Endodermal cell (in vitro differentiated cells): Measurements from ENCODE around the gene PSMB2. TPM values are rescaled to one million over a fixed set of nuclear protein-coding genes. Genes with fewer than 3 reads are reported as not detected.
A peak's percentile ranks its signal among the peaks of the same experiment; 100 is the strongest.

Experiments used
- DNase-seq: peaks from one replicate; pipeline ENCODE4 v3.0.0-alpha.2; 2017
- H3K27ac ChIP-seq: 2 replicates; pipeline ENCODE4 v1.5.1; 2013; ENCODE audit warnings: mild to moderate bottlenecking, low read depth, low read length, moderate library complexity
- H3K27me3 ChIP-seq: 2 replicates; pipeline ENCODE4 v1.6.1; 2013; ENCODE audit warnings: mild to moderate bottlenecking, low read length, moderate library complexity; ENCODE audit not compliant: insufficient read depth, control insufficient read depth, poor library complexity, severe bottlenecking
- H3K36me3 ChIP-seq: 2 replicates; pipeline ENCODE4 v1.7.0; 2013; ENCODE audit warnings: mild to moderate bottlenecking, low read length, moderate library complexity; ENCODE audit not compliant: control insufficient read depth, insufficient read depth
- H3K4me1 ChIP-seq: one replicate; pipeline ENCODE4 v1.7.0; 2013; ENCODE audit warnings: low read length; ENCODE audit not compliant: control insufficient read depth, insufficient read depth
- H3K4me3 ChIP-seq: 2 replicates; pipeline ENCODE4 v1.5.1; 2013; ENCODE audit warnings: mild to moderate bottlenecking, low read length, moderate library complexity
- H3K9ac ChIP-seq: 2 replicates; pipeline ENCODE4 v1.6.1; 2013; ENCODE audit warnings: mild to moderate bottlenecking, low read length, moderate library complexity; ENCODE audit not compliant: poor library complexity, severe bottlenecking; ENCODE audit errors: extremely low read depth
- H3K9me3 ChIP-seq: 2 replicates; pipeline ENCODE4 v1.6.1; 2013; ENCODE audit warnings: mild to moderate bottlenecking, low read length, moderate library complexity; ENCODE audit not compliant: control insufficient read depth
- H3K27ac Mint-ChIP-seq: 2 replicates; pipeline ENCODE4 v1.8.0; 2020; ENCODE audit warnings: mixed read lengths
- H3K27me3 Mint-ChIP-seq: 2 replicates; pipeline ENCODE4 v1.8.0; 2021; ENCODE audit warnings: mild to moderate bottlenecking, mixed read lengths; ENCODE audit not compliant: insufficient read depth
- H3K36me3 Mint-ChIP-seq: 2 replicates; pipeline ENCODE4 v1.8.0; 2020; ENCODE audit warnings: low read depth, mixed read lengths
- H3K4me1 Mint-ChIP-seq: 2 replicates; pipeline ENCODE4 v1.8.0; 2020; ENCODE audit warnings: mixed read lengths
- H3K4me3 Mint-ChIP-seq: 2 replicates; pipeline ENCODE4 v1.8.0; 2020; ENCODE audit warnings: mild to moderate bottlenecking, moderate library complexity, mixed read lengths
- H3K9me3 Mint-ChIP-seq: 2 replicates; pipeline ENCODE4 v1.8.0; 2020; ENCODE audit warnings: mild to moderate bottlenecking, mixed read lengths
- WGBS, 2 experiments: methylation state at CpG; one replicate each; pipeline versions ENCODE4 v1.1.5 to v1.1.7; 2013; ENCODE audit warnings: missing lambda C conversion rate in 2 of 2, mixed read lengths in 1 of 2; ENCODE audit not compliant: insufficient coverage in 1 of 2, insufficient read length in 1 of 2; 5-methylcytosine and 5-hydroxymethylcytosine counted together
- total RNA-seq, 2 donors: library from RNA; stranded (reverse); fragmentation: NEBNext Ultra II Directional in 1 of 2; extraction: Animal tissue kit (Norgen Biotek cat#: 25700) in 1 of 2; gene quantifications; 2 replicates in 1 of 2; 3 replicates in 1 of 2; pipeline ENCODE4 v1.2.1, GENCODE V29; 2021
- TF ChIP-seq, protein P1 (sequence below): fragments of 200-600 bp; sonication (generic); conservative IDR thresholded peaks from 2 replicates; pipeline ENCODE4 v1.5.0; 2021; ENCODE audit warnings: antibody characterized with exemption, mild to moderate bottlenecking

The PSMB2 gene
- total RNA-seq, 2 donors from 2014 or later = 66.0 to 71.3 TPM

DNA sequence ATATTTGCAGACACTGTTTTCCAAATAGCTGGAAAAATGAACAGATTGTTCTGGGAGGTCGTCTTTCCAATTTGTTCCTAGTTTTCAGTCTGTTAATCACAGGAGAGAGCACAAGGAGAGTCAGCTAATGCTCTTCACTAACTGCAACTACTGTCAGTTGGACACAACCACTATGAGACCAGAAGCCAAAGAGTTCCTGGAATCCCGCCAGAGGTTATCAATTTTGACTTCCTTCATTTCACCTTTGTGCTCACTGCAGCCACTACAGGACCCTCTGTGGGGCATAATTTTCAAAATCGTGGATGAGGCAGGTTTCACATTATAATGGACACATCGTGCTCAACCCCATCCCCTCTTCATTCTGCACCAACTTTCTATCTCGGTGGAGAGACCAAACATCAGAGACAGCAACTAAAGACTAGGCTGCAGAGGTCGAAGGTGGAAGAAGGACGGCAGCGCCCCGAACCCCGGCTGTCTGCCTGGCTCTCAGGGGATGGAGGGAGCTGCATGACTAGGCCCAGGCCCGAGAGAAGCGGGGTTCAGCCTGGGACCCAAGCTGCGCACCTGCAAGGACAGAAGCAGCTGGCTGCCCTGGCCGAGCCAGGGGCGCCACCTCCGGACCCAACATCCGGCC is 84.7 kb downstream of the PSMB2 start:
- peaks cover 33% of the 10 kb centered on the region for H3K36me3 ChIP-seq
- H3K9me3 ChIP-seq = no peaks in the 10 kb centered on the region
- 4% methylated on average over 11 to 17 of the region's 17 CpGs for WGBS, 2 experiments
- no peaks in the 10 kb centered on the region for H3K9me3 Mint-ChIP-seq
- peaks cover 24% of the 10 kb centered on the region for H3K36me3 Mint-ChIP-seq
- TF ChIP-seq, protein P1, sequence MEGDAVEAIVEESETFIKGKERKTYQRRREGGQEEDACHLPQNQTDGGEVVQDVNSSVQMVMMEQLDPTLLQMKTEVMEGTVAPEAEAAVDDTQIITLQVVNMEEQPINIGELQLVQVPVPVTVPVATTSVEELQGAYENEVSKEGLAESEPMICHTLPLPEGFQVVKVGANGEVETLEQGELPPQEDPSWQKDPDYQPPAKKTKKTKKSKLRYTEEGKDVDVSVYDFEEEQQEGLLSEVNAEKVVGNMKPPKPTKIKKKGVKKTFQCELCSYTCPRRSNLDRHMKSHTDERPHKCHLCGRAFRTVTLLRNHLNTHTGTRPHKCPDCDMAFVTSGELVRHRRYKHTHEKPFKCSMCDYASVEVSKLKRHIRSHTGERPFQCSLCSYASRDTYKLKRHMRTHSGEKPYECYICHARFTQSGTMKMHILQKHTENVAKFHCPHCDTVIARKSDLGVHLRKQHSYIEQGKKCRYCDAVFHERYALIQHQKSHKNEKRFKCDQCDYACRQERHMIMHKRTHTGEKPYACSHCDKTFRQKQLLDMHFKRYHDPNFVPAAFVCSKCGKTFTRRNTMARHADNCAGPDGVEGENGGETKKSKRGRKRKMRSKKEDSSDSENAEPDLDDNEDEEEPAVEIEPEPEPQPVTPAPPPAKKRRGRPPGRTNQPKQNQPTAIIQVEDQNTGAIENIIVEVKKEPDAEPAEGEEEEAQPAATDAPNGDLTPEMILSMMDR = no peak
- no peak for DNase-seq
- H3K4me1 Mint-ChIP-seq = peaks cover 35% of the 10 kb centered on the region
- H3K27ac ChIP-seq = no peak overlapping the region
- H3K4me3 ChIP-seq = peak overlapping the region; percentile 89
- H3K4me1 ChIP-seq = peaks cover 9% of the 10 kb centered on the region
- H3K27me3 Mint-ChIP-seq = no peaks in the 10 kb centered on the region
- H3K27ac Mint-ChIP-seq = peak overlapping the region; percentile 88
- H3K27me3 ChIP-seq = no peaks in the 10 kb centered on the region
- peak overlapping the region; percentile 50 for H3K9ac ChIP-seq
- peak overlapping the region; percentile 89 for H3K4me3 Mint-ChIP-seq

DNA sequence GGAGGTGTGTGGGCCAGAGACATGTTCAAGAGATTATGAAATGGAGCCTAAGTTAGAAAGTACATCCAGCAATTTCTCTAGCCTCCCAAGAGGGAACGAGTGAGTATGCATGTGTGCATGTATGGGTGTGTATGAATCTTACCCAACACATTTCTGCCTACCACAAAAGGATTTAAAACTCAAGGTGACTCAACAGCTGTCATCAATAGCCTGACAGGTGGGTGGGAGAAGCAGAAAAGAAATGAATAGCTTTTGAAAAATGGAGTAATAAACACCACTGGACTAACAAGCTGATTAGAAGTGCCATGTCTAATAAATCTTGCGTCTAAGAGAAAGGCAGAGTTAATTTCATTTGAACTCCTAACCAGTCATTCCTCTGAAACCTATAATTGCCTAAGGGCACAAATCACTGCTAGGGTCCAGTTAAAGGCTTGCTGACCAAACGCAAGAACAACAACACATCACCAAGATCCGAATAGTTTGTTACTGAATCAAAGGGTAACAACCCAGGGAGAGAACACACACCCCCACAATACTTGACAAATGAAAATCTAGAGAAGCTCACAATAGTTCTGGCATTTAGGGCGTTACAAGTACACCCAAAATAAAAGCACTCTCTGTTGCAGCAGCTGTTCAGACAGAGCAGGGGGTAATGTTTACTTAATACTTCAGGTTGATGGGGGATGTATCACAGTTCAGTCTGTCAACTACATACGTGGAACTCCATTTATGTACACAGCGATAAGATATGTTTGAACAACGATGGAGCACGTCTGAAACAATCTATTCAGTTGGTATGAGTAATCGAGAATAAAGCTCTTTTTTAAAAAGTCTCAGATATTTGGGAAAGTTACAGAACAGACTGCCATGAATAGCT is 85.5 kb downstream of the PSMB2 start:
- no peaks in the 10 kb centered on the region for H3K9me3 ChIP-seq
- 60 to 78% methylated on average over 5 to 10 of the region's 10 CpGs for WGBS, 2 experiments
- TF ChIP-seq, protein P1 = no peak
- Mint-ChIP-seq H3K4me3 (peak overlapping the region; percentile 89), H3K9me3 (no peaks in the 10 kb centered on the region), H3K27me3 (no peaks in the 10 kb centered on the region), H3K36me3 (peaks cover 24% of the 10 kb centered on the region), H3K27ac (peak overlapping the region; percentile 88), H3K4me1 (peaks cover 35% of the 10 kb centered on the region)
- no peak overlapping the region for H3K27ac ChIP-seq
- DNase-seq = no peak
- H3K36me3 ChIP-seq = peaks cover 31% of the 10 kb centered on the region
- no peaks in the 10 kb centered on the region for H3K27me3 ChIP-seq
- peaks cover 9% of the 10 kb centered on the region for H3K4me1 ChIP-seq
- H3K9ac ChIP-seq = peak overlapping the region; percentile 50
- H3K4me3 ChIP-seq = peak overlapping the region; percentile 89

DNA sequence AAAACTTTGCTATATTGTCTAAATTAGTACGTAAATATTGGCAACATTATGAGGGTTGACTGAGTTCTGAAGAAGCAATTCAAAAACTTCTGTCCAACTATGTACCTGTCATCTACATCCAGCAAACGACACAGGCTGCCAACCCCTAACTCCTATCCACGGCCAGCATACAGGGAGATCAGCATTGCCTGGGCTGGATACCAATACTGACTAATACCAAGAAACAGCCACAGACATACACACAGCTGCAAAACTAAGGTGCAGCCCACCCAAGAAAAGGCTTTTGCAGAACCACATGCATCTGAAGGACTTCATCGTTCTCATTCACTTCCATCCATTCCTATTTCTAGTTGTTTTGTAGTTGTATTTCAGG is 86.1 kb downstream of the PSMB2 start:
- H3K27ac ChIP-seq = no peak overlapping the region

More for the DNA sequence above, 86.1 kb downstream of the PSMB2 start:
- TF ChIP-seq, protein P1 = no peak
- Mint-ChIP-seq H3K27me3 (no peaks in the 10 kb centered on the region), H3K9me3 (no peaks in the 10 kb centered on the region), H3K4me1 (peaks cover 35% of the 10 kb centered on the region), H3K36me3 (peaks cover 26% of the 10 kb centered on the region), H3K27ac (peak overlapping the region; percentile 79), H3K4me3 (peak overlapping the region; percentile 89)
- H3K4me1 ChIP-seq = peaks cover 9% of the 10 kb centered on the region
- peak overlapping the region; percentile 89 for H3K4me3 ChIP-seq
- H3K9me3 ChIP-seq = no peaks in the 10 kb centered on the region
- no peaks in the 10 kb centered on the region for H3K27me3 ChIP-seq
- WGBS, 2 experiments = 16 to 28% methylated on average over 2 of the region's 4 CpGs
- H3K36me3 ChIP-seq = peaks cover 33% of the 10 kb centered on the region
- DNase-seq = no peak
- peak overlapping the region; percentile 27 for H3K9ac ChIP-seq
